Thoracic aorta (tissue), 2 donors: Measurements from ENCODE around the gene TENT4A. TPM values are rescaled to one million over a fixed set of nuclear protein-coding genes. Genes with fewer than 3 reads are reported as not detected.

ENCODE experiments used
- ATAC-seq: fragments of 150-250 bp; one replicate; pipeline ENCODE4 v1.8.0; 2017; ENCODE audit warnings: low read depth; ENCODE audit not compliant: insufficient number of reproducible peaks, low FRiP score
- DNase-seq: peaks from one replicate; pipeline ENCODE4 v3.0.0-alpha.2; 2020; ENCODE audit warnings: low spot score
- H3K27ac ChIP-seq, 2 donors: fragments of 200-600 bp; sonication (generic); 1 replicate in 1 of 2; 2 replicates in 1 of 2; pipeline ENCODE4 v1.5.1; 2016; ENCODE audit warnings: mild to moderate bottlenecking in 2 of 2, moderate library complexity in 2 of 2
- H3K27me3 ChIP-seq: fragments of 200-600 bp; sonication (generic); replicated peaks from 2 replicates; pipeline ENCODE4 v1.6.0; 2016; ENCODE audit warnings: mild to moderate bottlenecking; ENCODE audit not compliant: insufficient read depth
- H3K36me3 ChIP-seq: fragments of 200-600 bp; sonication (generic); one replicate; pipeline ENCODE4 v1.5.1; 2016
- H3K4me1 ChIP-seq, 2 donors: fragments of 200-600 bp; sonication (generic); 1 replicate in 1 of 2; 2 replicates in 1 of 2; pipeline versions ENCODE4 v1.5.1 to v1.6.0; 2016; ENCODE audit warnings: low read depth in 2 of 2, mild to moderate bottlenecking in 1 of 2; ENCODE audit not compliant: control insufficient read depth in 1 of 2
- H3K4me3 ChIP-seq: fragments of 200-600 bp; sonication (generic); 2 replicates; pipeline ENCODE4 v1.5.1; 2016; ENCODE audit warnings: mild to moderate bottlenecking
- H3K9me3 ChIP-seq: fragments of 200-600 bp; sonication (generic); 2 replicates; pipeline ENCODE4 v1.5.1; 2016
- CTCF ChIP-seq: fragments of 200-600 bp; sonication (generic); IDR thresholded peaks from one replicate; pipeline ENCODE4 v1.5.1; 2019; ENCODE audit warnings: antibody characterized with exemption
- total RNA-seq, 2 donors: library from RNA; depleted of rRNA; stranded (reverse); fragments of >200 nt; gene quantifications; one replicate each; pipeline versions ENCODE4 v1.1.0 to v1.2.3, GENCODE V29; 2016

Gene TENT4A
- total RNA-seq, 2 donors from 2014 or later = 34.5 to 47.6 TPM

- Histone ChIP-seq H3K27ac (peak overlapping the region; percentile 26 to 48), H3K9me3 (no peaks in the 10 kb centered on the region), H3K27me3 (no peaks in the 10 kb centered on the region), H3K4me1 (peaks cover 6 to 19% of the 10 kb centered on the region in 2 donors), H3K36me3 (no peaks in the 10 kb centered on the region), H3K4me3 (no peak overlapping the region)
- TF ChIP-seq CTCF = no peak
- ATAC-seq (peak; percentile 78), DNase-seq (no peak)
Observed at GRCh38 chr5:6804766-6805501, 91.7 kb downstream of the TENT4A start.

- ATAC-seq (no peak), DNase-seq (no peak)
- Histone ChIP-seq H3K4me3 (no peak overlapping the region), H3K36me3 (no peaks in the 10 kb centered on the region), H3K27ac (no peak overlapping the region), H3K27me3 (no peaks in the 10 kb centered on the region), H3K4me1 (peaks cover 6 to 19% of the 10 kb centered on the region in 2 donors), H3K9me3 (no peaks in the 10 kb centered on the region)
- TF ChIP-seq CTCF = no peak
Observed at GRCh38 chr5:6805841-6806240, 92.6 kb downstream of the TENT4A start.

Other genes starting within 250 kb of the TENT4A start
- 10 to 100 TPM; 42.2 to 52.6 TPM for gene NSUN2, start 80.4 kb upstream of the TENT4A start, total RNA-seq
- gene SRD5A1, start 80.0 kb upstream of the TENT4A start, total RNA-seq = 1 to 10 TPM; 7.6 to 8.5 TPM